HepG2 (cell line): ENCODE measurements around the gene PRICKLE2. TPM values are rescaled to one million over a fixed set of nuclear protein-coding genes. Genes with fewer than 3 reads are reported as not detected.

ENCODE experiments used
- ATAC-seq: fragments of 200-7000 bp; cut with Tn5 transposase; 3 replicates; pipeline ENCODE4 v1.9.1; 2020; ENCODE audit warnings: mild to moderate bottlenecking, moderate library complexity
- BruUV-seq: library from RNA; stranded (reverse); fragments of 400-500 nt; replicated peaks from 2 replicates; lab custom pipeline; 2021; lab: Mats Ljungman, UMichigan
- CTCF ChIA-PET: fragments of 300-600 bp; formaldehyde crosslinking; extraction: SDS; loops from one replicate; lab custom pipeline; 2021; ENCODE audit warnings: low total read pairs, inconsistent platforms, low intra/inter-chr PET ratio; lab: Yijun Ruan, JAX
- POLR2A ChIA-PET: fragments of 350-600 bp; sonication (Branson Sonifier 250); formaldehyde crosslinking; loops from one replicate; lab custom pipeline; 2020; ENCODE audit warnings: antibody characterized with exemption, inconsistent platforms; lab: Yijun Ruan, JAX
- DNase-seq: peaks from one replicate; pipeline ENCODE4 v3.0.0-alpha.2; 2015; ENCODE audit warnings: low spot score
- FAIRE-seq: peaks from 3 replicates; lab custom pipeline; 2011; peaks lifted over from hg19 to GRCh38; lab: Jason Lieb, UNC
- H2AFZ ChIP-seq: one replicate; pipeline ENCODE4 v1.6.1; 2011; ENCODE audit warnings: low read length, inconsistent platforms
- H3K27ac ChIP-seq: fragments of 300-600 bp; 3 replicates; pipeline ENCODE4 v1.8.0; 2011; ENCODE audit warnings: mixed run types, mild to moderate bottlenecking, mixed read lengths, low read length, inconsistent platforms; ENCODE audit not compliant: insufficient read depth; ENCODE audit errors: extremely low read length
- H3K27me3 ChIP-seq, 2 experiments: fragments of 200-600 bp in 1 of 2; 2 replicates in 1 of 2; 3 replicates in 1 of 2; pipeline versions ENCODE4 v1.6.0 to v1.8.0; 2011; ENCODE audit warnings: low read length in 2 of 2, mild to moderate bottlenecking in 2 of 2, moderate library complexity in 2 of 2, inconsistent platforms in 1 of 2; ENCODE audit not compliant: insufficient read depth in 2 of 2, control insufficient read depth in 1 of 2
- H3K36me3 ChIP-seq, 2 experiments: fragments of 200-600 bp in 1 of 2; replicated peaks in 1 of 2; 2 replicates in 1 of 2; 3 replicates in 1 of 2; pipeline versions ENCODE4 v1.5.1 to v1.8.0; 2011; ENCODE audit warnings: low read length in 2 of 2, inconsistent platforms in 1 of 2; ENCODE audit not compliant: insufficient read depth in 2 of 2, control insufficient read depth in 1 of 2
- H3K4me1 ChIP-seq: 2 replicates; pipeline ENCODE4 v1.5.1; 2012; ENCODE audit warnings: low read length, inconsistent platforms; ENCODE audit not compliant: insufficient read depth
- H3K4me2 ChIP-seq: 2 replicates; pipeline ENCODE4 v1.6.0; 2011; ENCODE audit warnings: low read depth, low read length, inconsistent platforms
- H3K4me3 ChIP-seq, 3 experiments: fragments of 200-600 bp in 1 of 3; sonication (generic), shearing (Covaris generic) in 1 of 3; replicated peaks in 1 of 3; 2 replicates each; pipeline ENCODE4 v1.5.1; 2011 to 2016; ENCODE audit warnings: low read length in 3 of 3, inconsistent platforms in 2 of 3, low read depth in 2 of 3, mild to moderate bottlenecking in 2 of 3, control low read depth in 1 of 3, mixed read lengths in 1 of 3; ENCODE audit not compliant: insufficient read depth in 1 of 3
- H3K79me2 ChIP-seq: one replicate; pipeline ENCODE4 v1.6.1; 2011; ENCODE audit warnings: low read length, inconsistent platforms; ENCODE audit not compliant: insufficient read depth
- H3K9ac ChIP-seq: 2 replicates; pipeline ENCODE4 v1.6.0; 2011; ENCODE audit warnings: mild to moderate bottlenecking, low read depth, low read length, inconsistent platforms; ENCODE audit not compliant: insufficient read depth
- H3K9me3 ChIP-seq: 2 replicates; pipeline ENCODE4 v1.5.1; 2012; ENCODE audit warnings: mild to moderate bottlenecking, low read length
- H4K20me1 ChIP-seq: 2 replicates; pipeline ENCODE4 v1.6.0; 2011; ENCODE audit warnings: inconsistent platforms, mild to moderate bottlenecking, low read length, moderate library complexity; ENCODE audit not compliant: insufficient read depth
- ATAD3A ChIP-seq: sonication (generic); formaldehyde crosslinking; IDR thresholded peaks from 2 replicates; pipeline ENCODE4 v1.4.0; 2020; ENCODE audit warnings: missing genetic modification reagents
- CEBPB ChIP-seq: IDR thresholded peaks from 2 replicates; pipeline ENCODE4 v1.6.1; 2011; ENCODE audit warnings: low read depth, low read length, improper control_type of control experiment, borderline replicate concordance
- DNMT3B ChIP-seq: conservative IDR thresholded peaks from 2 replicates; pipeline ENCODE4 v1.6.1; 2016; ENCODE audit warnings: missing biosample characterization, control low read depth
- FLYWCH1 ChIP-seq: sonication (generic); formaldehyde crosslinking; IDR thresholded peaks from 2 replicates; pipeline ENCODE4 v1.8.1; 2023; ENCODE audit warnings: mild to moderate bottlenecking, missing genetic modification reagents
- IRF2 ChIP-seq: IDR thresholded peaks from 2 replicates; pipeline ENCODE4 v1.6.1; 2018; ENCODE audit warnings: missing genetic modification reagents, missing compliant biosample characterization
- MAFF ChIP-seq: IDR thresholded peaks from 2 replicates; pipeline ENCODE4 v1.6.1; 2011; ENCODE audit warnings: low read depth, low read length, improper control_type of control experiment
- MLLT10 ChIP-seq: sonication (generic); formaldehyde crosslinking; IDR thresholded peaks from 2 replicates; pipeline ENCODE4 v1.4.0; 2020; ENCODE audit warnings: missing genetic modification reagents
- NR2F6 ChIP-seq, 2 experiments: IDR thresholded peaks; 2 replicates each; pipeline ENCODE4 v1.6.1; 2016; ENCODE audit warnings: antibody characterized with exemption in 1 of 2, mild to moderate bottlenecking in 1 of 2
- ZBTB42 ChIP-seq: sonication (generic); formaldehyde crosslinking; IDR thresholded peaks from 2 replicates; pipeline ENCODE4 v1.5.0; 2020; ENCODE audit warnings: mild to moderate bottlenecking, missing genetic modification reagents
- ZMYM4 ChIP-seq: sonication (generic); formaldehyde crosslinking; IDR thresholded peaks from 2 replicates; pipeline ENCODE4 v1.8.1; 2023; ENCODE audit warnings: mild to moderate bottlenecking, missing genetic modification reagents
- ZNF558 ChIP-seq: sonication (generic); formaldehyde crosslinking; IDR thresholded peaks from 2 replicates; pipeline ENCODE4 v1.9.0; 2022; ENCODE audit warnings: mild to moderate bottlenecking, missing genetic modification reagents, borderline replicate concordance
- ZNF607 ChIP-seq: sonication (generic); formaldehyde crosslinking; IDR thresholded peaks from 2 replicates; pipeline ENCODE4 v1.5.1; 2020; ENCODE audit warnings: missing genetic modification reagents, mild to moderate bottlenecking, borderline replicate concordance
- ZSCAN20 ChIP-seq: sonication (generic); formaldehyde crosslinking; IDR thresholded peaks from 2 replicates; pipeline ENCODE4 v1.4.0; 2020; ENCODE audit warnings: missing genetic modification reagents, mild to moderate bottlenecking, borderline replicate concordance
- WGBS: methylation state at CpG from one replicate; pipeline ENCODE4 v1.1.6; 2017; ENCODE audit warnings: low lambda C conversion rate; 5-methylcytosine and 5-hydroxymethylcytosine counted together
- in situ Hi-C: cut with HindIII; loops from 2 replicates; pipeline ENCODE4 v1.10.0; 2017; ENCODE audit warnings: low pct_unique_long_range_greater_than_20kb; ENCODE audit not compliant: extremely low pct_ligation_motif_present
- intact Hi-C: fragments of 100-400 bp; cut with micrococcal nuclease; formaldehyde crosslinking; loops from one replicate; pipeline ENCODE4 v1.10.0; 2022; ENCODE audit not compliant: unreplicated experiment
- polyA plus RNA-seq, 8 experiments: library from polyadenylated mRNA; depleted of rRNA in 3 of 8; stranded (reverse) in 7 of 8; unstranded in 1 of 8; fragments of >200 nt; fragmentation: Illumina TruSeq in 4 of 8; extraction: Trizol in 4 of 8; gene quantifications; 2 replicates each; pipeline versions ENCODE4 v1.2.1 to v1.2.3, GENCODE V29; 2011 to 2016; ENCODE audit warnings: low read depth in 4 of 8, missing spikeins in 1 of 8, mixed read lengths in 1 of 8; ENCODE audit not compliant: insufficient read depth in 1 of 8
- total RNA-seq, 5 experiments: library from RNA; depleted of rRNA; stranded (reverse); fragments of >200 nt; fragmentation: Illumina TruSeq; extraction: Trizol; gene quantifications; 2 replicates each; pipeline ENCODE4 v1.2.3, GENCODE V29; 2016; ENCODE audit warnings: low read depth in 1 of 5
- TF ChIP-seq, protein P1 (sequence below): sonication (generic); formaldehyde crosslinking; IDR thresholded peaks from 2 replicates; pipeline ENCODE4 v1.8.0; 2022; ENCODE audit warnings: missing genetic modification reagents, mild to moderate bottlenecking, moderate library complexity, borderline replicate concordance
- TF ChIP-seq, protein P2 (sequence below): sonication (generic); formaldehyde crosslinking; IDR thresholded peaks from 2 replicates; pipeline ENCODE4 v1.5.0; 2020; ENCODE audit warnings: missing genetic modification reagents

PRICKLE2 gene
- total and polyA plus RNA-seq, 2 of the 13 experiments (the other 11 are each of a cell fraction or from before 2014, with no cell fraction given), result 0.01 to 0.07 TPM

DNA sequence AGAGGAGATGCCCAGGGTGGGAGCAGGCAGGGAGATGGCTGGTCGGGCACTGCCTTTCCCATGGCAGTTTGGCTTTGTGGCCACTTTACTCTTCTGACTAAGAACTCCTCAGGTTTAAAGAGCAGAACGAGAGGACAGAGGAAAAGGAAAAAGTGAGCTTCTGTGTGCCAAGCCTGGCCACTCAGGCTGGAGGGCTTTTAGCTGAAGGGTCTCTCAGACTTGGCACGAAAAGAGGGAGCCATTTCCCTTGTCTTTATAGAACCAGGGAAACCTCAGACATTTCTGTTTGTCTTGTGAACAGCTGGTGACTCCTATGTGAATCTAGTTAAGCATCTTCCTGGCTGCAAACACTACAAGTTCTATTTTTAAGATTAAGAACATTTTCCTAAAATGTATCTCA, 178.7 kb downstream of the PRICKLE2 start (continued):
- TF ChIP-seq CEBPB (no peak), ZNF558 (CRISPR knock-in tag) (no peak), IRF2 (CRISPR knock-in tag) (no peak), ZNF607 (no peak), ATAD3A (CRISPR knock-in tag) (no peak), NR2F6 (IDR thresholded peaks at IDR 0.05) (no peak), NR2F6 (CRISPR knock-in tag; IDR thresholded peaks at IDR 0.05) (no peak)
- TF ChIP-seq, all 625 proteins: peak for 0

DNA sequence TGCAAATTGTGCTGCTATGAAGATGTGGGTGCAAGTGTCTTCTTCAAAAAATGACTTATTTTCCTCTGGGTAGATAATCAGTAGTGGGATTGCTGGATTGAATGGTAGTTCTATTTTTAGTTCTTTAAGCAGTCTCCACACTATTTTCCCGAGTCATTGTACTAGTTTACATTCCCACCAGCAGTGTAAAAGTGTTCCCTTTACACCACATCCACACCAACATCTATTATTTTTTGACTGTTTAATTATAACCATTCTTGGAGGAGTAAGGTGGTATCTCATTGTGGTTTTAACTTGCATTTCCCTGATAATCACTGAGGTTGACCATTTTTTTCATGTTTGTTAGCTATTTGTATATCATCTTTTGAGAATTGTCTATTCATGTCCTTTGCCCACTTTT, 182.3 kb downstream of the PRICKLE2 start:
- DNase-seq, result no peak
- no peak overlapping the region for H3K4me3 ChIP-seq
- intact Hi-C loops, result no loop called here
- CTCF ChIA-PET, result no interaction called here
- H3K27me3 ChIP-seq, result 0 out of 5 replicates have a peak, but pooled peaks cover 0 to 6% of the 10 kb centered on the region in 2 experiments
- no peaks in the 10 kb centered on the region for H3K9me3 ChIP-seq
- H3K4me2 ChIP-seq, result no peak overlapping the region
- POLR2A ChIA-PET, result no interaction called here
- no peaks in the 10 kb centered on the region for H3K36me3 ChIP-seq
- H2AFZ ChIP-seq, result no peak overlapping the region
- H3K79me2 ChIP-seq, result no peaks in the 10 kb centered on the region
- no peak for FAIRE-seq
- BruUV-seq, result no TSS peak
- in situ Hi-C loops, result no loop called here
- WGBS, result 0% methylated on average over 1 of the region's 1 CpG
- H4K20me1 ChIP-seq, result no peaks in the 10 kb centered on the region
- no peak overlapping the region for H3K9ac ChIP-seq
- H3K27ac ChIP-seq, result no peak overlapping the region
- no peaks in the 10 kb centered on the region for H3K4me1 ChIP-seq
- ATAC-seq, result no peak
- no peak for TF ChIP-seq MLLT10 (CRISPR knock-in tag)
- TF ChIP-seq, protein P1, sequence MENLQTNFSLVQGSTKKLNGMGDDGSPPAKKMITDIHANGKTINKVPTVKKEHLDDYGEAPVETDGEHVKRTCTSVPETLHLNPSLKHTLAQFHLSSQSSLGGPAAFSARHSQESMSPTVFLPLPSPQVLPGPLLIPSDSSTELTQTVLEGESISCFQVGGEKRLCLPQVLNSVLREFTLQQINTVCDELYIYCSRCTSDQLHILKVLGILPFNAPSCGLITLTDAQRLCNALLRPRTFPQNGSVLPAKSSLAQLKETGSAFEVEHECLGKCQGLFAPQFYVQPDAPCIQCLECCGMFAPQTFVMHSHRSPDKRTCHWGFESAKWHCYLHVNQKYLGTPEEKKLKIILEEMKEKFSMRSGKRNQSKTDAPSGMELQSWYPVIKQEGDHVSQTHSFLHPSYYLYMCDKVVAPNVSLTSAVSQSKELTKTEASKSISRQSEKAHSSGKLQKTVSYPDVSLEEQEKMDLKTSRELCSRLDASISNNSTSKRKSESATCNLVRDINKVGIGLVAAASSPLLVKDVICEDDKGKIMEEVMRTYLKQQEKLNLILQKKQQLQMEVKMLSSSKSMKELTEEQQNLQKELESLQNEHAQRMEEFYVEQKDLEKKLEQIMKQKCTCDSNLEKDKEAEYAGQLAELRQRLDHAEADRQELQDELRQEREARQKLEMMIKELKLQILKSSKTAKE, result no peak
- no peak for TF ChIP-seq ZMYM4 (CRISPR knock-in tag)
- no peak for TF ChIP-seq FLYWCH1 (CRISPR knock-in tag)
- TF ChIP-seq MAFF, result no peak
- no peak for TF ChIP-seq DNMT3B (CRISPR knock-in tag)
- TF ChIP-seq, protein P2, sequence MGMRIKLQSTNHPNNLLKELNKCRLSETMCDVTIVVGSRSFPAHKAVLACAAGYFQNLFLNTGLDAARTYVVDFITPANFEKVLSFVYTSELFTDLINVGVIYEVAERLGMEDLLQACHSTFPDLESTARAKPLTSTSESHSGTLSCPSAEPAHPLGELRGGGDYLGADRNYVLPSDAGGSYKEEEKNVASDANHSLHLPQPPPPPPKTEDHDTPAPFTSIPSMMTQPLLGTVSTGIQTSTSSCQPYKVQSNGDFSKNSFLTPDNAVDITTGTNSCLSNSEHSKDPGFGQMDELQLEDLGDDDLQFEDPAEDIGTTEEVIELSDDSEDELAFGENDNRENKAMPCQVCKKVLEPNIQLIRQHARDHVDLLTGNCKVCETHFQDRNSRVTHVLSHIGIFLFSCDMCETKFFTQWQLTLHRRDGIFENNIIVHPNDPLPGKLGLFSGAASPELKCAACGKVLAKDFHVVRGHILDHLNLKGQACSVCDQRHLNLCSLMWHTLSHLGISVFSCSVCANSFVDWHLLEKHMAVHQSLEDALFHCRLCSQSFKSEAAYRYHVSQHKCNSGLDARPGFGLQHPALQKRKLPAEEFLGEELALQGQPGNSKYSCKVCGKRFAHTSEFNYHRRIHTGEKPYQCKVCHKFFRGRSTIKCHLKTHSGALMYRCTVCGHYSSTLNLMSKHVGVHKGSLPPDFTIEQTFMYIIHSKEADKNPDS (CRISPR knock-in tag), result no peak
- TF ChIP-seq ZSCAN20 (CRISPR knock-in tag), result no peak
- TF ChIP-seq ZBTB42 (CRISPR knock-in tag), result no peak
